Vagina (tissue), 2 donors: ENCODE results near the gene KRT31.

Experiments used
- CTCF ChIP-seq, 3 experiments: fragments of 450-650 bp in 2 of 3; fragments of 200-600 bp in 1 of 3; sonication (generic) in 1 of 3; IDR thresholded peaks; one replicate each; pipeline ENCODE4 v1.5.1; 2017 to 2019; ENCODE audit warnings: antibody characterized with exemption in 3 of 3, mild to moderate bottlenecking in 2 of 3, moderate library complexity in 2 of 3
- POLR2A ChIP-seq, 2 donors: fragments of 450-650 bp; IDR thresholded peaks; one replicate each; pipeline ENCODE4 v1.6.1; 2017; ENCODE audit warnings: antibody characterized with exemption in 2 of 2, mild to moderate bottlenecking in 2 of 2, moderate library complexity in 2 of 2
- POLR2AphosphoS5 ChIP-seq, 2 donors: sonication (generic); formaldehyde crosslinking; IDR thresholded peaks; one replicate each; pipeline ENCODE4 v1.9.0; 2017; ENCODE audit warnings: antibody characterized with exemption in 2 of 2, mild to moderate bottlenecking in 2 of 2, low read depth in 1 of 2; ENCODE audit not compliant: insufficient read depth in 1 of 2

- TF ChIP-seq CTCF (IDR thresholded peaks at IDR 0.05) (no peak), POLR2AphosphoS5 (IDR thresholded peaks at IDR 0.05; ENCODE audit: insufficient read depth in 1 of 2, low read depth in 1 of 2) (peak in 1 of 2 donors; percentile 80), POLR2A (IDR thresholded peaks at IDR 0.05) (no peak)
Measured at GRCh38 chr17:41404024-41404671, 6.7 kb upstream of the KRT31 start.
